GM10847 (cell line): Measurements from ENCODE around the gene INPP5B.

ENCODE experiments used
- POLR2A ChIP-seq: IDR thresholded peaks from 2 replicates; pipeline ENCODE4 v1.6.1; 2011; ENCODE audit not compliant: insufficient read length; ENCODE audit errors: extremely low read depth

Gene INPP5B

DNA sequence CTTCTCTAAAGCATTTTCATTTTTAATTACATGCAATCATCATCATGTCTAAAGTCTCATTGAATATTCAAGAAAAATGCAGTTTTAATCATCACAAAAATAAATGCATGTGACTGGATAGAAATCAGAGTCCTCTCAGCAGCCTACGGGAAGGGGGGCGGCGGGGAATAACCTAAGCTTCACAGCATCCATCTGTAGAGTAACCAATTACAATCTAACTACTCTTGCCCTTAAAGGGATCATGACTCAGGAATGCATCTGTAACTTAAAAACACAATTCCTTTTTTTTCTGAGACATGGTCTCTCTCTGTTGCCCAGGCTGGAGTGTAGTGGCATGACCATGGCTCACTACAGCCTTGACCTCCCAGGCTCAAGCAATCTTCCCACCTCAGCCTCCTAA is 110.1 kb downstream of the INPP5B start:
- TF ChIP-seq POLR2A: no peak

DNA sequence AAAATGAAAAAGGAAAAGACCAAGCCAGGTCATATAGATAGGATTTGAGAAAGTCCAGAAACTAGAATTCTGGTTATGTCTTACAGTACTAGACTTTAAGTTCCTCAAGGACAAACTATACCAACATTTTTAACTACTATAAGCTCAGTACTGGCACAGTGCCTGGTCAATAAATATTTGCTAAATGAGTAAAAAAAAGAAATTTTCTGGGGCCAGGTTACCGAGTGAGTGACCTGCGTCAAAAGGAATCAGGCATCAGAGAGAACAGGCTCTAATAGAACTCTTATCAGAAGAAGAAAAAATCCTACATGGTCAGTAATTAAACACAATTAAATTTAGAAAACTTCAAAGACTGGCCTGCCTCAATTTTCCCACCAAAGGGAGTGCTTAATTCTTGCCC is 115.0 kb downstream of the INPP5B start:
- no peak for TF ChIP-seq POLR2A

DNA sequence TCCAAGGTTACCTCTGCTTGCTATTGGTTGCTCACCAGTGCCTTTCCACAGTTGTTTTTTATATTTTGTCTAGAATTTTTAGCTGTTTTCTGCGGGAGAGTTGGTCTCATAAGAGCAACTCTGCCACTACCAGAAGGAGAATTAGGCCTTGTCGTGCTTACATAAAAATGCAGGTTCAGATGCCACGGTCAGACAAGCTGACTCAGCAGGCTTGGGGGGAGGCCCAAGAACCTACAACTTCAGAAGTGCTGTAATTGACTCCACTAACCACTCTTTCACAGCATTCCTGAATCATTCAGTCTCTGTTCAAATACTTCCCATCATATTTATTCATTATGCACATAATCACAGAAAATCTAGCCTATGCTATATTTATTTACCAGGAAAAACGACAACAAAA is 115.7 kb downstream of the INPP5B start:
- TF ChIP-seq POLR2A: no peak

DNA sequence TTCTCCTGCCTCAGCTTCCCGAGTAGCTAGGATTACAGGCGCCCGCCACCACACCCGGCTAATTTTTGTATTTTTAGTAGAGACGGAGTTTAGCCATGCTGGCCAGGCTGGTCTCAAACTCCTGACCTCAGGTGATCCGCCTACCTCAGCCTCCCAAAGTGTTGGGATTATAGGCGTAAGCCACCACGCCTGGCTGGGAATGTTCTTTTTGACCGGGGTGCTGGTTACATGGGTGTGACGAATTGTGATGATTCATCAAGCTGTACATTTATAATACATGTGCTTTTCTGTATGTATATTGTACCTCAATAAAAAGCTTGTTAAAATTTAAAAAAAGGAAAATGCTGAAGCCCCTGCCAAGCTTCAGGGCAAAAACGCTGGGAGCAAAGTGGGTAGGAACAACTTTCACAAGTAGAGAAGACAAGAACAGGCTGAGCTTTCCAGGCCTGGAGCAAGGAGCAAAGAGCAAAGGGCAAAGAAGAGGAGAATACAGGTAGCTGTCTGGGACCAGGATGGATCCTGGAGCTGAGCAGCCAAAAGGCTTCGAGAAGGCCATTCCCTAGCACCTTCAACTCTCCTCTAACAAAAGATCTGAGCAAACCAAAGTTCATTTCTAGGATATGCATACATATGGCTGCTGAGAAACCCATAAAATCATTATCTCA is 118.3 kb downstream of the INPP5B start:
- no peak for TF ChIP-seq POLR2A

DNA sequence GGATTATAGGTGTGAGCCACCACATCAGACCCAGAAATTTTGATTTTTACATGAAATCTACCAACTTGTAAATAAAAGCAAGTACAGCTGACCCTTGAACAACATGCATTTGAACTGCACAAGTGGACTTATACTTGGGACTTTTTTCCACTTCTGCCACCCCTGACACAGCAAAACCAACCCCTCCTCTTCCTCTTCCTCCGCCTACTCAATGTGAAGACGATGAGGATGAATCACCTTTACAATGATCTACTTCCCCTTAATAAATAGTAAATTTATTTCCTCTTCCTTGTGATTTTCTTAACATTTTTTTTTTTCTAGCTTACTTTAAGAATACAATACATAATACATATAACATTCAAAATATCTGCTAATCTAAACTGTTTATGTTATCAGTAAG is 121.3 kb downstream of the INPP5B start:
- no peak for TF ChIP-seq POLR2A

DNA sequence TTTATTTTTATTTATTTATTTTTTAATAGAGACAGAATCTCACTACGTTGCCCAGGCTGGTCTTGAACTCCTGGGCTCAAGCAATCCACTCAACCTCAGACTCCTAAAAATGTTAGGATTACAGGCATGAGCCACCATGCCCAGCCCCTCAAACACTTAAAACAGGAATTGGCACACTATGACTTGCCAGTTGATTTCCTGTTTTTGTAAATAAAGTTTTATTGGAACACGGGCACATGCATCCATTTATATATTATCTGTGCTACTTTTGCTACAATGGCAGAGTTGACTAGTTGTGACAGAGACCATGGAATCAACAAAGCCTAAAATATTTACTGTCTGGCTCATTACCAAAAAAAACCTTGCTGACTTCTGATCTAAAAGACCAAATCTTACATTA is 122.9 kb downstream of the INPP5B start:
- no peak for TF ChIP-seq POLR2A

DNA sequence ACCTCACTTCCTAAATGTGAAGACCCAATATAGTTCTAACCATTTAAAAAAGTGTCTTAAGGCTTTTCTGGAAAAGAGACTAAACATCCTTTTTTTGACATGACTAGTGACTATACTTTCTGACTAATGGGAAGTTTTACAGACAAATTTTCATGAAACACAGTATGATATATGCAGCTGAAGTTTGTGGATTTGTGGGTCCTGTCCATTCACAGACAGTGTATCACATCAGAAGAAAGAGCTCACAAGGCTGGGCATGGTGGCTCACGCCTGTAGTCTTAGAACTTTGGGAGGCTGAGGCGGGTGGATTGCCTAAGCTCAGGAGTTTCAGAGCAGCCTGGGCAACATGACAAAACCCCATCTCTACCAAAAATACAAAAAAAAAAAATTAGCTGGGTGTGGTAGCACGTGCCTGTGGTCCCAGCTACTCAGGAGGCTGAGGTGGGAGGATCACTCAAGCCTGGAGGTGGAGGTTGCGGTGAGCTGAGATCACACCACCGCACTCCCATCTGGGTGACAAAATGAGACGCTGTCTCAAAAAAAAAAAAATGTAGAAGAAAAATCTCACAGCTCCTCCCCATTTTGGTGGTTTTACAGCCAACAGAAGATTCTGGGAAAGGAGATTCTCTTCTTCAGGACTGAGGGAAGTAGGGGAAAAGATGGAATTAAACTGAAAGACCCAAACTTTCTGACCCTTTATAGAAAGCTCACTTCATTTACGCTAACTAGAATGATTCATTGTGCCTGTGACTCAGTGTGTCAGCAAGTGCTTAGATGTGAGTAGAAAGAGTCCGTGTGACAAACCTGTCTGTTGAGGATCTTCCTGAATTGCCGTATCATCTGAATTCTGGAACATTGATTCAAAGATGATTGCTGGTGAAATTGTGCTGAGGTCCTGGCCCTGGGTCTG is 123.7 kb downstream of the INPP5B start:
- TF ChIP-seq POLR2A: no peak

DNA sequence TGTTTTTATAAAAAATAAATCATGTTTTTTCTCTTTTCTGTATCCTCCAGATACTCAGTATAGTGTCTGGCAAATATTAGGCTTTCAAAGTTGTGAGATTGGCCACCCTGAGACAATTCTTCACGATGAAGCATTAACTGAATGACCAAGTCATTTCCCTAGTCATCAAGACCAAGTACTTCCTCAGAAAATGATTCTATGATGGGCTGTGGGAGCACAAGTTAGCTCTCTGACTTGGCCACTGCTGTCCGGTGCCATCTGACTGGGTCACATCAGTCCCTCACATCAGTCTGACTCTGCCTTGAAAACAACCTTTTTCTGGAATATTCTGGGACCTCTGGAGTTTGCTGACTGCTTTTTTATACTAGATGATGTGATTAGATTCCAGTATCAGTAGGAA is 125.4 kb downstream of the INPP5B start:
- TF ChIP-seq POLR2A: no peak

DNA sequence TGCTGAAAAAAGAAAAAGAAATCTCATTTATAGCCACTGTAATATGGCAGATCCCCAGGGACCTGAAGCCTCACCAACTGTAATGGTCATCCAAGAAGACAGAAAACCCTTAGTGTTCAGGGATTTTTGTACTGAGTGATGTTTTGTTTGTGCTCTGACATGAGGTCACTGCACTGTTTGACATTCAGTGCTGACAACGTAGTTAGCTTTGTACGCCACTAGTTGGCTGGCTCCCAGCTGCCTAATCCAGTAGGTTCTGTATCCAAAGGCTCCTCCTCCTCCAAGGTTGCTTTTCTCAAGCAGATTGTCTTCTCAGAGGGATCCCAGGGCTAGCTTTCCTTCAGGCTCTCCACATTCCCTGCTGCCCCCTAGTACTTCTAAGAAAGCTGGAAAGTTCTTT is 129.4 kb downstream of the INPP5B start:
- no peak for TF ChIP-seq POLR2A

DNA sequence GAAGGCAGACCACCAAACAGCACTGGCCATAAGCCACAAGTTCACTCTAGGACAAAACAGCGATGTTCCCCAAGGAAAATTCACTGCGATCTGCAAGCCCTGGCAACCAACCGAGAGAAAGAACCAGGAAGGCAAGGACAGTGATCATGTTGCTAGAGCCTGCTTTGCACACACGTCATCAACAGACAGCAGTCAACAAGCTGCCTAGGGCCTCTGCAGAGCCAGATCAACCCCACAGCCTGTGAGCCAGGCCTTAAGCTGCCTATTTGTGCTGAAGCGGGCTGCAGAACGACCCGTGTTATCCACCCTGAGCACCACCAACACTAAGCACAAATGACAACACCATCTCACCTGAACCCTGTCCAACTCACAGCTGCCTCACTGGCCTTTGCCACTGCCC is 132.6 kb downstream of the INPP5B start:
- TF ChIP-seq POLR2A: no peak

DNA sequence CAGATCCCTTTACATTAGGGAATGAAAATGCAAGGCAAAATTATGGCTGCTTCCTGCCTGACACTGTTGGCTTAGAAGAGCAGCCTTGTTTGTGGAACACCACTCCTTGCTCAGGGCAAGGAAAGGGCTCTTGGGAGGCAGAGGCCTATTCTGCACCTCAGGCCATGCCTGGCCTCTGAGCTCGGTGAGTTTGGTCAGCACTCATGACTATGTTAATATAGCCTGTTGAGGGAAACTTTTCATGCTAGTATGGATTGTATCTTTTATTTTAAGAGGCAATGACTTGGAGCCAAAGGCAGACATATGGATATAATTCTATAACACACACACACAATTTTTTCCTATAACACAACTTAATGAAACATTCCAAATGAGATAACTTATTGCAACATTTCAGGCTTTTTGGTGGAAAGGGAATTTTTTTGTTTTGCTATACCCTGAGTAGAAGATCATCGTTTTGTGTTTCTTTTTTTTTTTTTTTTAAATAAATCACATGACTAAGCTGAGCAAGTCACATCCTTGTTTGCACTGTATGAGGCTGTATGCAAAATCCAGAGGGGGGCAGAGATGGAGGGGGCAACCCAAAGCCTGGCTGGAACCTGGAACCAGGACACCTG is 133.2 kb downstream of the INPP5B start:
- no peak for TF ChIP-seq POLR2A

DNA sequence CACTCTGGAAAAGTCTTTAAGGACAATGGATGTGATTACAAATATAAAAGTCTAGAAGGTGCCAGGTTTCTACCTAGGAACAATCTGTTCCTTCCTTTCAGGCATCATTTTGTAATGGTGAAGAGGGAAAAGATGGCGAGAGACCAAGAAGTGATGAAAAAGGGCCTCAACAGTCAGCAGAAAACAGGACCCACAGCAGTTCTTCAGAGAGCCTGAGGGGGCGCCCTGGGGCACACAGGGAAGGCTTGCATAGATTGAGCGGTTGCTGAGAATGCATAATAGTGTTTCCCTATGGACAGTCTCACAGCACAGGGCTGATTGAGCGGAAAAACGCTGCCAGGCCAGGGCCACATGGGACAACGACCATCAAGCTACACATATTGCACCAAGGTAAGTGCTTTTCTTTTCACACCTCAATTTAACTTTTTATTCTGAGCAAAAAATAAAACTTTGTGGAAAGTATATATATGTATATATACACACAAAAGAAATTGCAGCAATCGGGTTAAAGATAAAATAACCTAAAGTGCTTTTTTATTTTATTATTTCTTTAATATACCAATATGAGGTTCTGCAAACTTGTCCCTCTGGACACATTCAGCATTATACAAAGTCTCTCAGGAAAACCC is 135.7 kb downstream of the INPP5B start:
- TF ChIP-seq POLR2A: no peak
